ENCODE data around the gene SRC. TPM values are rescaled to one million over a fixed set of nuclear protein-coding genes. Genes with fewer than 3 reads are reported as not detected.
"Not testable (repeated sequence)": the region's sequence is repeated elsewhere in the genome, so short reads cannot be mapped to it uniquely, and the experiment has no call there.

SRC gene
- total RNA-seq, 3 donors from 2014 or later: 2.8 to 4.7 (median 3.8) TPM

DNA sequence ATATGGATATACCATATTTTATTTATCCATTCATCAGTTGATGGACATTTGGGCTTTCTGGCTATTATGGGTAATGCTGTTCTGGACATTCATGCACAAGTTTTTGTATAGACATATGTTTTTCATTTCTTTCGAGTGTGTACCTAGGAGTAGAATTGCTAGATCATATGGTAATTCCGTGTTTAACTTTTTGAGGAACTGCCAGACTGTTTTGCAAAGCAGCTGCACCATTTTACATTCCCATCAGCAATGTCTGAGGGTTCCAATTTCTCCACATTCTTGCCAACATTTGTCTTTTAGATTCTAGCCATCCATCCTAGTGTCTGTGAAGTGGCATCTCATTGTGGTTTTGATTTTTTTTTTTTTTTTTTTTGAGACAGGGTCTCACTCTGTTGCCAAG, 20.8 kb downstream of the SRC start:
- H3K36me3 Mint-ChIP-seq (ENCODE audit: insufficient read depth): no peaks in the 10 kb centered on the region
- no peak for DNase-seq
- no peaks in the 10 kb centered on the region for H3K27me3 Mint-ChIP-seq (ENCODE audit: low read depth)
- H3K4me1 Mint-ChIP-seq (ENCODE audit: low read depth): no peaks in the 10 kb centered on the region
- no peaks in the 10 kb centered on the region for H3K9me3 Mint-ChIP-seq
- no peak for ATAC-seq
- no peak overlapping the region for H3K4me3 Mint-ChIP-seq

DNA sequence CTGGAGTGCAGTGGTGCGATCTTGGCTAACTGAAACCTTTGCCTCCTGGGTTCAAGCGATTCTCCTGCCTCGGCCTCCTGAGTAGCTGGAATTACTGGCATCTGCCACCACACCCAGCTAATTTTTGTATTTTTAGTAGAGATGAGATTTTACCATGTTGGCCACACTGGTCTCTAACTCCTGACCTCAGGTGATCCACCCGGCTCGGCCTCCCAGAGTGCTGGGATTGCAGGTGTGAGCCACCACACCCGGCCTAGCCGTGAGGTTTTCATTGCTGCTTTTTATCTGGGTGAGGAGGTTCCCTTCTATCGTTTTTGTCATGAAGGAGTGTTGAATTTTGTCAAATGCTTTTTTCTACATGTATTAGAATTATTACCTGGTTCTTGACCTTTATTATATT, 23.9 kb downstream of the SRC start:
- DNase-seq: no peak
- no peaks in the 10 kb centered on the region for H3K9me3 Mint-ChIP-seq
- H3K36me3 Mint-ChIP-seq (ENCODE audit: insufficient read depth): no peaks in the 10 kb centered on the region
- no peaks in the 10 kb centered on the region for H3K4me1 Mint-ChIP-seq (ENCODE audit: low read depth)
- no peak for ATAC-seq
- H3K27me3 Mint-ChIP-seq (ENCODE audit: low read depth): no peaks in the 10 kb centered on the region
- no peak overlapping the region for H3K4me3 Mint-ChIP-seq

DNA sequence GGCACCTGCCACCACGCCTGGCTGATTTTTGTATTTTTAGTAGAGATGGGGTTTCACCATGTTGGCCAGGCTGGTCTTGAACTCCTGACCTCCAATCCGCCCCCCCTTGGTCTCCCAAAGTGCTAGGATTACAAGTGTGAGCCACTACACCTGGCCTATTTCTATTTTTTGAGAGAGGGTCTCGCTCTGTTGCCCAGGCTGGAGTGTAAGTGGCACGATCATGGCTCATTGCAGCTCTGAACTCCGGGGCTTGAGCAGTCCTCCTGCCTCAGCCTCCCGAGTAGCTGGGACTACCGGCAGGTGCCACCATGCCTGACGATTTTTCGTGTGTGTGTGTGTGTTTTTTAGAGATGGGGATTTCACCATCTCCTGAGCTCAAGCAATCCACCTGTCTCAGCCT, 25.9 kb downstream of the SRC start:
- not testable (repeated sequence) for ATAC-seq; H3K27me3 Mint-ChIP-seq (ENCODE audit: low read depth); H3K36me3 Mint-ChIP-seq (ENCODE audit: insufficient read depth); H3K4me1 Mint-ChIP-seq (ENCODE audit: low read depth); DNase-seq; H3K9me3 Mint-ChIP-seq; H3K4me3 Mint-ChIP-seq

DNA sequence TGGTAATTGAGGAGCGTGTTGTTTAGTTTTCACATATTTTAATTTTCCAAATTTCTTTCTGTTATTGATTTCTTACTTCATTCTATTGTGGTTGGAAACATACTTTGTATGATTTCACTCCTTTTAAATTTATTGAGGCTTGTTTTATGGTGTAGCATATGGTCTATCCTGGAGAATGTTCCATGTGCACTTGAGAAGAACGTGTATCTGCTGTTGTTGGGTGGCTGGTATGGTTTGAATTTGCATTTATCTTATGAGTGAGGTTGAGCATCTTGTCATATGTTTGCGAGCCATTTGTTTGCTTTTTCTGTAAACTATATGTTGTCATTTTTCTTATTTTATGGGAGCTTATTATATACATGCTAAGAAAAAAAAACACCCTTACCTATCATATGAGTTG, 26.5 kb downstream of the SRC start:
- H3K4me1 Mint-ChIP-seq (ENCODE audit: low read depth): peaks cover 3% of the 10 kb centered on the region
- no peaks in the 10 kb centered on the region for H3K9me3 Mint-ChIP-seq
- no peak overlapping the region for H3K4me3 Mint-ChIP-seq
- DNase-seq: no peak
- no peak for ATAC-seq
- no peaks in the 10 kb centered on the region for H3K27me3 Mint-ChIP-seq (ENCODE audit: low read depth)
- no peaks in the 10 kb centered on the region for H3K36me3 Mint-ChIP-seq (ENCODE audit: insufficient read depth)

DNA sequence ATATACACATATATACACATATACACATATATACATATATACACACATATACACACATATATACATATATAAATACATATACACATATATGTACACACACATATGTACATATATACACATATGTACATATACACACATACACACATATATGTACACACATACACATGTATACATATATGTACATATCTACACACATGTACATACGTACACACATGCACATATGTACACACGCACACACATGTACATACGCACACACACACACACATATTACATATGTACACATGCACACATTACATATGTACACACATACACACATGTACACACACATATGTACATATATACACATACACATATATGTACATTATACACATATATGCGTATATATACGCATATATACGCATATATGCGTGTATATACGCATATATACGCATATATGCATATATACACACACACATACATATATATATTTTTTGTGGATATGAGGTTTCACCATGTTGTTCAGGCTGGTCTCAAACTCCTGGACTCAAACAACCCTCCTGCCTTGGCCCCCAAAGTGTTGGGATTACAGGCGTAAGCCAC, 27.2 kb downstream of the SRC start:
- ATAC-seq (no peak), DNase-seq (no peak)
- H3K4me1 Mint-ChIP-seq (ENCODE audit: low read depth): peaks cover 3% of the 10 kb centered on the region
- H3K36me3 Mint-ChIP-seq (ENCODE audit: insufficient read depth): no peaks in the 10 kb centered on the region
- no peaks in the 10 kb centered on the region for H3K27me3 Mint-ChIP-seq (ENCODE audit: low read depth)
- H3K9me3 Mint-ChIP-seq: no peaks in the 10 kb centered on the region
- H3K4me3 Mint-ChIP-seq: no peak overlapping the region

DNA sequence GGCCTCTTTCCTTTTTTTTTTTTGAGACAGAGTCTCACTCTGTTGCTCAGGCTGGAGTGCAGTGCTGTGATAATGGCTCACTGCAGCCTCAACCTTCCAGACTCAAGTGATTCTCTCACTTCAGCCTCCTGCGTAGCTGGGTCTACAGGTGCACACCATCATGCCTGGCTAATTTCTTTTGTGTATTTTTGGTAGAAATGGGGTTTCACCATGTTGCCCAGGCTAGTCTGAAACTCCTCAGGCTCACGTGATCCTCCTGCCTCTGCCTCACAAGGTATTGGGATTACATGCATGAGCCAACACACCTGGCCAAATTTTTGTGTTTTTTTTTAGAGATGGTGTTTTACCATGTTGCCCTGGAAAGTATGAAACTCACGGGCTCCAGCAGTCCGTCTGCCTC, 29.3 kb downstream of the SRC start:
- ATAC-seq: no peak
- H3K9me3 Mint-ChIP-seq: no peaks in the 10 kb centered on the region
- DNase-seq: no peak
- H3K36me3 Mint-ChIP-seq (ENCODE audit: insufficient read depth): no peaks in the 10 kb centered on the region
- peaks cover 3% of the 10 kb centered on the region for H3K4me1 Mint-ChIP-seq (ENCODE audit: low read depth)
- no peaks in the 10 kb centered on the region for H3K27me3 Mint-ChIP-seq (ENCODE audit: low read depth)
- no peak overlapping the region for H3K4me3 Mint-ChIP-seq

DNA sequence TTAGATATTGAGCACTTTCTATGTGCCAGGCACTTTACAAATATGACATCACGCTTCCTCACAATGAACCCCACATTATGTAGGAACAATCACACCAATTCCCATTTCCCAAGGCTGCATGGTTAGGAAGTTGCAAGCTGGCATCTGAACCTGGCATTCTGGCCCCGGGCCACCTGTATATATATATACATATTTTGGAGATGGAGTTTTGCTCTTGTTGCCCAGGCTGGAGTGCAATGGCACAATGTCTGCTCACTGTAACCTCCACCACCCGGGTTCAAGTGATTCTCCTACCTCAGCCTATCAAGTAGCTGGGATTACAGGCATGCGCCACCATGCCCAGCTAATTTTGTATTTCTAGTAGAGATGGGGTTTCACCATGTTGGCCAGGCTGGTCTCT, 30.4 kb downstream of the SRC start:
- H3K4me1 Mint-ChIP-seq (ENCODE audit: low read depth): peaks cover 3% of the 10 kb centered on the region
- no peaks in the 10 kb centered on the region for H3K9me3 Mint-ChIP-seq

DNA sequence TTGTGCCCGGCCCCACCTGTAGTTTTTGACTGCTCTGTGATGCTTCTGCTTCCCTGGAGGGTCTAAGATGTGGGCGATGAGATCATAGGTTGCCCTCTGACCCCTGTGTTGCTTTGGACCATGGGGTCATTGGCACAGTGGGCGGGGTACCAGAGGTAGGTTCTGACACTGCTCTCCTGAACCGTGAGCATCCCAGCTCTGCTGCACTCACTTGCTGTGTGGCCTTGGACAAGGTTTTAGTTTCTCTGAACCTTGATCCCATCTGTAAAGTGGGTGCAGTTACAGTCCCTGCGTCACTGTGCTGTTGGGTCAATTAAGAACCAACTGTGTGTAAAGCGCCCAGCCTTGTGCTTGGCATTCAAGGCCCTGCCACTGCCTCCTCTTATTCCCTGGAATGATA, 30.9 kb downstream of the SRC start:
- H3K4me1 Mint-ChIP-seq (ENCODE audit: low read depth): peaks cover 3% of the 10 kb centered on the region

More for the DNA sequence above, 30.4 kb downstream of the SRC start:
- Mint-ChIP-seq H3K36me3 (ENCODE audit: insufficient read depth) (no peaks in the 10 kb centered on the region), H3K27me3 (ENCODE audit: low read depth) (no peaks in the 10 kb centered on the region), H3K4me3 (no peak overlapping the region)
- ATAC-seq (no peak), DNase-seq (no peak)

DNA sequence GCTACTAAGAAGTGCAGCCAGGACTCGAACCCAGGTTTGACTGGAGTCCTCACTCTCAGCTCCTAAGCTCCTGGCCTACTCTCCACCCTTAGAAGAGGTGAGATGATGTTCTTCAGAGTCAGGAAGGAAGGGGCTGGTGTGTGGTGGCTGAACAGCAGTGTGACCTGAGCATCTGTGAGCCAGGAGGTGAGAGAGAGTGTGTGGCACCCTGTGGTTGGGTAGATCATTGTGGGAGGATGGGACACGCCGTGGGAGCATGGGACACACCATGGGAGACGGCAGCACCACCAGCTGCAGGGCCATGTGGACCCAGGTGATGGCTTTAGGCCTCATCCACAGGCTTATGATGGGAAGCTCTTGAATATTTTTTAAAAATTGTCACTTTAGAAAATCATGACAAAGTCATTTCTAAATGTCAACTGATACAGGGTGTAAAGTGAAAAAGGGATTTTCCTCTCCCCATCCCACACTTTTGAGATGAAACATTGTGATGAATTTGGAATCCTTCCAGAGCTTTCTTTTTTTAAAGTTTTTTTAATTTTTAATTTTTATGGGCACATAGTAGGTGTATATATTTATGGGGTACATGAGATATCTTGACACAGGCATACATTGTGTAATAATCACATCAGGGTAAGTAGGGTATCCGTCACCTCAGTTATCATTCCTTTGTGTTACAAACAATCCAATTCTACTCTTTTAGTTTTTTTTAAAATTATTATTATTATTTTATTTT, 31.6 kb downstream of the SRC start:
- Mint-ChIP-seq H3K36me3 (ENCODE audit: insufficient read depth) (no peaks in the 10 kb centered on the region), H3K27me3 (ENCODE audit: low read depth) (no peaks in the 10 kb centered on the region), H3K4me1 (ENCODE audit: low read depth) (peaks cover 4% of the 10 kb centered on the region), H3K9me3 (no peaks in the 10 kb centered on the region), H3K4me3 (no peak overlapping the region)
- DNase-seq (no peak), ATAC-seq (no peak)

More for the DNA sequence above, 30.9 kb downstream of the SRC start:
- no peak for DNase-seq
- Mint-ChIP-seq H3K4me3 (no peak overlapping the region), H3K36me3 (ENCODE audit: insufficient read depth) (no peaks in the 10 kb centered on the region), H3K9me3 (no peaks in the 10 kb centered on the region), H3K27me3 (ENCODE audit: low read depth) (no peaks in the 10 kb centered on the region)
- no peak for ATAC-seq

DNA sequence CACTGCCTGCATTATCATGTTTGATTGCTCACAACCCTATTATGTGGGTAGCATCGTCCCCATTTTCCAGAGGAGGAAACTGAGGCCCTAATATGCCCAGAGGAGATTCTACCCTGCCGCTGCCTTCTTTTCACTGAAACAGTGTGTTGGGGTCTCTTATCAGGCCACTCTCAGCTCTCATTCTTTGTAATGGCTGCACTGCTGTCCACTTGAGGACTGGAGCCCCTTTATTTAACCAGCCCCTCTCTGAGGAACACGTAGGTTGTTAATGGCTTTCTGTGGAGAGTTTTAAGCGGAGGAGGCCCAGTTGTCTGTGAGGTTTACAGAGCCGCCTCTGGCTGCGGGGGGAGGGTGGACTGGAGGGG, 32.5 kb downstream of the SRC start:
- ATAC-seq (no peak), DNase-seq (no peak)
- H3K4me3 Mint-ChIP-seq: no peak overlapping the region

DNA sequence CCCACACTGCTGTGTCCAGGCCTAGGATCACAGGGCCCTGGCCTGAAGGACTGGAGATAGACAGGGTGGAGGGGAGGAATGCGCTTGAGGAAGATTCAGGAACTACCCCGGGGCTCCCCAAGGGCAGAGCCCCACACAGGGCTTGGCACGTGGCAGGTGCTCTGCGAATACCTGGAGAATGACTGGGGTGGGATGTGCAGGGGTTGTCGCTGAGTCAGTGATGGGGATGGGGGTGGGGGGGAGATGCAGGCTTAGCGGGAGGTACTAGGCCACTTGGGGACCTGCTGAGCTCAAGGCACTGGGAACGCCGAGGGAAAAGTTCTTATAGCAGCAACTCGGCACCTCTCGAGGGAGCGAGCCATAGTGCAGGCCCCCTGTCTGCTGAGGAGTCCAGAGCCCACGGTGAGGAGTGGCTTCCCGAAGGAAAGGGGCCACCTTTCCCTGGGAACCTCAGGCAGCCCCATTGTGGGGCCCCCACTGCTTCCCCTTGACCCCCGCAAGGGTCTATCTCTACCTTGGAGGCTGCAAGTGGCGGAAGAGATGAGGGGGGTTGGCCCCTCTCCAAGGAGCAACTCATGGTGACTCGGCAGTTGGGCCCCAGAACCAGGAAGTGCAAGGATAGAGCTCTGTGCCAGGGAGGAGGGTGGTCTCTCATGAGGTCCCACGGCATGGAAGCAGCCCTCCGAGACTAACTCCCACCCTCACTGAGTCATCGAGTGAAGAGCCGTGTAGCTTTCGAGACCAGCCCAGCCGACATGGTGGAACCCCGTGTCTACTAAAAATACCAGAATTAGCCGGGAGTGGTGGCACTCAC, 33.1 kb downstream of the SRC start:
- Mint-ChIP-seq H3K4me1 (ENCODE audit: low read depth) (peaks cover 8% of the 10 kb centered on the region), H3K9me3 (no peaks in the 10 kb centered on the region), H3K36me3 (ENCODE audit: insufficient read depth) (no peaks in the 10 kb centered on the region), H3K4me3 (no peak overlapping the region), H3K27me3 (ENCODE audit: low read depth) (no peaks in the 10 kb centered on the region)
- ATAC-seq: no peak
- no peak for DNase-seq

More for the DNA sequence above, 32.5 kb downstream of the SRC start:
- Mint-ChIP-seq H3K27me3 (ENCODE audit: low read depth) (no peaks in the 10 kb centered on the region), H3K36me3 (ENCODE audit: insufficient read depth) (no peaks in the 10 kb centered on the region), H3K9me3 (no peaks in the 10 kb centered on the region), H3K4me1 (ENCODE audit: low read depth) (peaks cover 8% of the 10 kb centered on the region)

DNA sequence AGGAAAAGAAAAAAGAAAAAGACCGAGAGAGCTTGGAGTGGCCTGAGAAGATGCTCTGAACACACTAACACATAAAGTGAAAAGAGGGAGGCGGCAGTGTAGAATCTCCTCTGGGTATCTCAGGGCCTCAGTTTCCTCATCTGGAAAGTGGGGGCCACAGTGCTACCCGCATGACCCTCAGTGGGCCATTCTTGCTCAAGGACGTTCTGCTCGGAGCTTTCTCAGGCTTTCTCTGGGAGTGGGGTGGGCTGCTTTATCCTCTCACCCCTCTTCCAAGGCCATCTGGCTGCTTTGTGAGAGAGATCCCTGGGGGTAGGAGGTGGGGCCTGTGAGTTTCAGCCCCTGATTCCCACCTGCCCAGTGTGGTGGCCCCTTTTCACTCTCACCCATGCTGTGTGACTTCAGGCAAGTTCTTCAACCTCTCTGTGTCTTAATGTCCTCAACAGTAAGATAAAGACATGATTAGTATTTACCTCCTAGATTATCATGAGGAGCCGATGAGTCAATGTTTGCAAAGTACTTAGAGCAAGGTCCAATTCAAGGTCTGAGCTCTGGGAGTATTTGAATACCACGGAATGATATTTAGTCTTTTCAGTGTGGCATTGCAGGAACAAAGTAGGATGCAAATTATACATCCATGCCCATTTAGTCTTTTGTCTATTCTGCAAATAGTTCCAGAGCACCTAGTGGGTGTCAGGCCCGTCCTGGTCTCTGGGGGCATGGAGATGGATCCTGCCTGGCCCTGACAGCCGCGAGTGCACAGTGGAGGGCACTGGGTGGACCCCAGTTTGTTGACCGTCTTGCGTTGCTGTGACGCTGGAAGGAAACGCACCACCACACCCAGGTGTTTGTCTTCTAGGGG, 34.3 kb downstream of the SRC start:
- Mint-ChIP-seq H3K9me3 (no peaks in the 10 kb centered on the region), H3K36me3 (ENCODE audit: insufficient read depth) (no peaks in the 10 kb centered on the region), H3K4me3 (no peak overlapping the region), H3K27me3 (ENCODE audit: low read depth) (no peaks in the 10 kb centered on the region), H3K4me1 (ENCODE audit: low read depth) (peaks cover 13% of the 10 kb centered on the region)
- DNase-seq: no peak
- no peak for ATAC-seq

DNA sequence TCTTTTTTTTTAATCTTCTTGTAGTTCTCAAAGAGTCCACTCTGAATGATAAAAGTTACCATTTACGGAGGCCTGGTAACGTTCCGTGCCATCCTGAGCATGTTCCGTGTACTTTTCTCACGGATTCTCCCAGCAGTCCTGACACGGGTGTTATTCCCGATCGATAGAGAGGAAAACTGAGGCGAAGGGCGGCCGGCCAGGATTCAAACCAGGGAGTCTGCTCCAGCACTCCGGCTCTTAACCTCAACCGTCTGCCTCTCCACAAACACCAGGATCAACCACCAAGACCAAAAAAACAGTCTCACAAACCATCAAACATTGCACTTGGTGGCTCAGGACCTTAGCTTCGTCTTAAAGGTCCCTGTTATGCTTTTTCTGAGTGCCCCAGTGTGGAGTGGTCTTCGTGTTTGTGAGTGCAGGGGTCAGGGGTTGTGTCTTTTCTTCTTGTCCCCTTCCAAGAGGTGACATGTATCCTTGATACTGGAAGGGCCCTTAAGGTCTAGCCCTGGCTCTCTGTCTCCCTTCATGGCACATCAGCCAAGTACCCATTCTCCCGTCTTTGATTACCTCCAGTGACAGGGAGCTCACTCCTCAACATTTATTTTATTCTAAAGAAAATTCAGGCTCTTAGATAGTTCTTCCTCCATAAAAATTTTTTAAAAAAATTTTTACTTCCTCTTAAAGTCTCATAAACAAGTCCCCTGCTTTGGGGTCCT, 35.1 kb downstream of the SRC start:
- no peak overlapping the region for H3K4me3 Mint-ChIP-seq
- peaks cover 13% of the 10 kb centered on the region for H3K4me1 Mint-ChIP-seq (ENCODE audit: low read depth)
- ATAC-seq (no peak), DNase-seq (no peak)
- H3K9me3 Mint-ChIP-seq: no peaks in the 10 kb centered on the region
- H3K27me3 Mint-ChIP-seq (ENCODE audit: low read depth): no peaks in the 10 kb centered on the region
- no peaks in the 10 kb centered on the region for H3K36me3 Mint-ChIP-seq (ENCODE audit: insufficient read depth)
